Transverse colon (tissue), 4 donors: ENCODE data around the gene AADAC. TPM values are rescaled to one million over a fixed set of nuclear protein-coding genes. Genes with fewer than 3 reads are reported as not detected.

Source experiments
- DNase-seq: peaks from one replicate; pipeline ENCODE4 v3.0.0-alpha.2; 2019
- H3K27ac ChIP-seq, 4 donors: fragments of 200-600 bp; sonication (generic); 2 replicates each; pipeline ENCODE4 v1.5.1; 2016 to 2018; ENCODE audit warnings: inconsistent platforms in 4 of 4
- H3K27me3 ChIP-seq: fragments of 200-600 bp; sonication (generic); 2 replicates; pipeline ENCODE4 v1.5.1; 2017; ENCODE audit warnings: inconsistent platforms
- H3K36me3 ChIP-seq, 4 donors: fragments of 200-600 bp; sonication (generic); 2 replicates each; pipeline ENCODE4 v1.5.1; 2017 to 2019; ENCODE audit warnings: inconsistent platforms in 4 of 4
- H3K4me1 ChIP-seq, 4 donors: fragments of 200-600 bp; sonication (generic); 2 replicates each; pipeline ENCODE4 v1.5.1; 2017 to 2020; ENCODE audit warnings: inconsistent platforms in 4 of 4
- H3K4me3 ChIP-seq, 4 donors: fragments of 200-600 bp; sonication (generic); 1 replicate in 1 of 4; 2 replicates in 3 of 4; pipeline versions ENCODE4 v1.5.1 to v1.6.1; 2017 to 2019; ENCODE audit warnings: inconsistent platforms in 4 of 4
- H3K9me3 ChIP-seq, 2 donors: fragments of 200-600 bp; sonication (generic); 2 replicates each; pipeline ENCODE4 v1.5.1; 2017 to 2019; ENCODE audit warnings: inconsistent platforms in 2 of 2
- CTCF ChIP-seq, 5 experiments: fragments of 200-600 bp in 3 of 5; fragments of 450-650 bp in 2 of 5; sonication (generic) in 3 of 5; IDR thresholded peaks; 1 replicate in 2 of 5; 2 replicates in 3 of 5; pipeline ENCODE4 v1.5.1; 2016 to 2017; ENCODE audit warnings: antibody characterized with exemption in 5 of 5, inconsistent platforms in 3 of 5, mild to moderate bottlenecking in 2 of 5, moderate library complexity in 1 of 5
- EP300 ChIP-seq: sonication (generic); formaldehyde crosslinking; IDR thresholded peaks from one replicate; pipeline ENCODE4 v1.6.1; 2017; ENCODE audit warnings: antibody characterized with exemption, low read depth
- POLR2A ChIP-seq: fragments of 450-650 bp; IDR thresholded peaks from one replicate; pipeline ENCODE4 v1.6.1; 2016; ENCODE audit warnings: antibody characterized with exemption, mild to moderate bottlenecking, moderate library complexity
- POLR2AphosphoS5 ChIP-seq, 3 donors: sonication (generic); formaldehyde crosslinking; IDR thresholded peaks; one replicate each; pipeline ENCODE4 v1.6.1; 2016; ENCODE audit warnings: antibody characterized with exemption in 3 of 3
- WGBS, 2 donors: methylation state at CpG; one replicate each; pipeline ENCODE4 v1.1.5; 2018; ENCODE audit warnings: low coverage in 1 of 2; 5-methylcytosine and 5-hydroxymethylcytosine counted together
- in situ Hi-C, 4 donors: fragments of 200-750 bp; cut with MboI; loops; one replicate each; pipeline versions ENCODE4 v1.15.0 to v1.15.1; 2017; ENCODE audit warnings: low sequenced_read_pairs in 3 of 4, low pct_ligation_motif_present in 1 of 4, low pct_unique_long_range_greater_than_20kb in 1 of 4
- intact Hi-C: fragments of 100-400 bp; cut with DNase I; formaldehyde crosslinking; loops from one replicate; pipeline ENCODE4 v1.15.1; 2023; ENCODE audit warnings: low total_unique reads
- total RNA-seq, 4 donors: library from RNA; depleted of rRNA; stranded (reverse); fragments of >200 nt; gene quantifications; one replicate each; pipeline ENCODE4 v1.1.0, GENCODE V29; 2016

AADAC gene
- total RNA-seq, 4 donors from 2014 or later = 0.95 TPM; not detected in 3

- no peaks in the 10 kb centered on the region for H3K36me3 ChIP-seq
- in situ Hi-C loops = no loop called here
- intact Hi-C loops = no loop called here
- no peaks in the 10 kb centered on the region for H3K27me3 ChIP-seq
- H3K4me1 ChIP-seq = no peaks in the 10 kb centered on the region
- WGBS, 2 donors = 77 to 92% methylated on average over 5 to 11 of the region's 11 CpGs
- no peak for DNase-seq
- no peak overlapping the region for H3K27ac ChIP-seq
- TF ChIP-seq POLR2A = no peak
- no peak for TF ChIP-seq POLR2AphosphoS5 (IDR thresholded peaks at IDR 0.05)
- no peak for TF ChIP-seq EP300
- no peak for TF ChIP-seq CTCF (IDR thresholded peaks at IDR 0.05)
- no peak overlapping the region for H3K4me3 ChIP-seq
- peaks cover 0 to 3% of the 10 kb centered on the region in 2 donors for H3K9me3 ChIP-seq
These were observed 38.3 kb downstream of the AADAC start for GRCh38 chr3:151852074-151852811.

GRCh38 chr3:151856118-151856517 is 42.2 kb downstream of the AADAC start:
- no peaks in the 10 kb centered on the region for H3K27me3 ChIP-seq
- no peaks in the 10 kb centered on the region for H3K9me3 ChIP-seq
- 93 to 98% methylated on average over 3 of the region's 3 CpGs for WGBS, 2 donors
- no peak overlapping the region for H3K27ac ChIP-seq
- intact Hi-C loops (no loop called here), in situ Hi-C loops (no loop called here)
- no peak for DNase-seq
- no peaks in the 10 kb centered on the region for H3K36me3 ChIP-seq
- TF ChIP-seq POLR2AphosphoS5 (IDR thresholded peaks at IDR 0.05) = no peak
- peaks cover 0 to 8% (median 0%) of the 10 kb centered on the region in 4 donors for H3K4me1 ChIP-seq
- H3K4me3 ChIP-seq = no peak overlapping the region

DNA sequence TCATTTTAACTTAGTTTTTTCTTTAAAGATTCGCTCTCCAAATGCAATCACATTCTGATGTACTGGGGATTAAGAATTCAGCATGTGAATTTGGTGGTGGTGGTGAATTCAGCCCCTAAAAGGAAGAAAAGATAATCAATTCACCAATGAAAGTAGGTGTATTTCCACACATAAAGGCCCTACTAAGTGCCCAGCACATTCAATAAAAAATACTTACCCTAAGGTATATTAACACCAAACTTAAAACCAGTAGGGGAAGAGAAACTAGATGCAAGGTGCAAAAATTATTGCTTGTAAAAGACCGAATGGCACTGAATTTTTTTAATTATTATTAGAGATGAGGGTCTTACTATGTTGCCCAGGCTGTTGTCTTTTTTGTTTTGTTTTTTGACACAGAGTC is 42.7 kb downstream of the AADAC start:
- no peak for DNase-seq
- in situ Hi-C loops = no loop called here
- Histone ChIP-seq H3K4me3 (no peak overlapping the region), H3K27me3 (no peaks in the 10 kb centered on the region), H3K9me3 (no peaks in the 10 kb centered on the region), H3K36me3 (no peaks in the 10 kb centered on the region), H3K4me1 (peaks cover 0 to 8% (median 0%) of the 10 kb centered on the region in 4 donors), H3K27ac (no peak overlapping the region)
- TF ChIP-seq CTCF (IDR thresholded peaks at IDR 0.05) = no peak
- TF ChIP-seq POLR2A = no peak
- TF ChIP-seq POLR2AphosphoS5 (IDR thresholded peaks at IDR 0.05) = no peak
- TF ChIP-seq EP300 = no peak
- 80 to 93% methylated on average over 2 of the region's 2 CpGs for WGBS, 2 donors
- intact Hi-C loops = no loop called here

- in situ Hi-C loops = no loop called here
- TF ChIP-seq POLR2AphosphoS5 (IDR thresholded peaks at IDR 0.05) (no peak), EP300 (no peak), POLR2A (no peak), CTCF (IDR thresholded peaks at IDR 0.05) (no peak)
These were observed 45.3 kb downstream of the AADAC start for GRCh38 chr3:151859233-151859673.

More at GRCh38 chr3:151859233-151859673, 45.3 kb downstream of the AADAC start:
- Histone ChIP-seq H3K4me3 (no peak overlapping the region), H3K36me3 (no peaks in the 10 kb centered on the region), H3K27ac (no peak overlapping the region), H3K9me3 (no peaks in the 10 kb centered on the region), H3K4me1 (peaks cover 0 to 8% (median 0%) of the 10 kb centered on the region in 4 donors), H3K27me3 (no peaks in the 10 kb centered on the region)
- intact Hi-C loops = no loop called here
- 75 to 77% methylated on average over 2 of the region's 2 CpGs for WGBS, 2 donors
- no peak for DNase-seq
